ENCODE data around the gene DCC. TPM values are rescaled to one million over a fixed set of nuclear protein-coding genes. Genes with fewer than 3 reads are reported as not detected.

The DCC gene
- polyA plus RNA-seq, 1 experiment: 0.67 TPM

GRCh38 chr18:53385889-53386288 lies 1045.9 kb downstream of the DCC start:
- ChIA-PET CTCF (no interaction called here), POLR2A (no interaction called here)
- H3K27me3 ChIP-seq (ENCODE audit: control insufficient read depth, insufficient read depth, low read length): no peaks in the 10 kb centered on the region
- no peak overlapping the region for H3K4me3 ChIP-seq (ENCODE audit: low read depth, low read length)
- no peak overlapping the region for H3K27ac ChIP-seq (ENCODE audit: low read depth, low read length)
- no peak for DNase-seq (ENCODE audit: low read depth, low spot score)
- H3K9me3 ChIP-seq (ENCODE audit: control insufficient read depth, insufficient read depth, low read length): peaks cover 3% of the 10 kb centered on the region; the same call in 1 of the 2 replicates
- TF ChIP-seq CTCF (IDR thresholded peaks at IDR 0.05; ENCODE audit: low read depth, low read length): no peak

- no peaks in the 10 kb centered on the region for H3K27me3 ChIP-seq (ENCODE audit: control insufficient read depth, insufficient read depth, low read length)
- H3K27ac ChIP-seq (ENCODE audit: low read depth, low read length): no peak overlapping the region
- CTCF ChIA-PET: no interaction called here
- no peak for DNase-seq (ENCODE audit: low read depth, low spot score)
- POLR2A ChIA-PET: no interaction called here
- TF ChIP-seq CTCF (IDR thresholded peaks at IDR 0.05; ENCODE audit: low read depth, low read length): no peak
- H3K9me3 ChIP-seq (ENCODE audit: control insufficient read depth, insufficient read depth, low read length): peaks cover 3% of the 10 kb centered on the region; the same call in 1 of the 2 replicates
- no peak overlapping the region for H3K4me3 ChIP-seq (ENCODE audit: low read depth, low read length)
Observed at GRCh38 chr18:53387581-53387980, 1047.6 kb downstream of the DCC start.

GRCh38 chr18:53402670-53403069 lies 1062.7 kb downstream of the DCC start:
- Histone ChIP-seq H3K9me3 (ENCODE audit: control insufficient read depth, insufficient read depth, low read length) (peaks cover 4% of the 10 kb centered on the region; the same call in 1 of the 2 replicates), H3K27ac (ENCODE audit: low read depth, low read length) (no peak overlapping the region), H3K4me3 (ENCODE audit: low read depth, low read length) (no peak overlapping the region), H3K27me3 (ENCODE audit: control insufficient read depth, insufficient read depth, low read length) (no peaks in the 10 kb centered on the region)
- POLR2A ChIA-PET: no interaction called here
- DNase-seq (ENCODE audit: low read depth, low spot score): no peak
- no peak for TF ChIP-seq CTCF (IDR thresholded peaks at IDR 0.05; ENCODE audit: low read depth, low read length)
- CTCF ChIA-PET: interaction anchor here (0.6 kb wide), 1 partner anchor 725 kb away, joined by 3 read pairs; no protein-coding TSS in a partner anchor

- Histone ChIP-seq H3K9me3 (ENCODE audit: control insufficient read depth, insufficient read depth, low read length) (peaks cover 4% of the 10 kb centered on the region; the same call in 1 of the 2 replicates), H3K4me3 (ENCODE audit: low read depth, low read length) (no peak overlapping the region), H3K27me3 (ENCODE audit: control insufficient read depth, insufficient read depth, low read length) (no peaks in the 10 kb centered on the region), H3K27ac (ENCODE audit: low read depth, low read length) (no peak overlapping the region)
- no peak for TF ChIP-seq CTCF (IDR thresholded peaks at IDR 0.05; ENCODE audit: low read depth, low read length)
- ChIA-PET POLR2A (no interaction called here), CTCF (no interaction called here)
- no peak for DNase-seq (ENCODE audit: low read depth, low spot score)
Observed at GRCh38 chr18:53408271-53408670, 1068.3 kb downstream of the DCC start.

- ChIA-PET POLR2A (no interaction called here), CTCF (no interaction called here)
Observed at GRCh38 chr18:53411511-53411910, 1071.5 kb downstream of the DCC start.

More at GRCh38 chr18:53411511-53411910, 1071.5 kb downstream of the DCC start:
- H3K9me3 ChIP-seq (ENCODE audit: control insufficient read depth, insufficient read depth, low read length): no peaks in the 10 kb centered on the region
- H3K27ac ChIP-seq (ENCODE audit: low read depth, low read length): no peak overlapping the region
- no peak for DNase-seq (ENCODE audit: low read depth, low spot score)
- no peak overlapping the region for H3K4me3 ChIP-seq (ENCODE audit: low read depth, low read length)
- no peaks in the 10 kb centered on the region for H3K27me3 ChIP-seq (ENCODE audit: control insufficient read depth, insufficient read depth, low read length)
- TF ChIP-seq CTCF (IDR thresholded peaks at IDR 0.05; ENCODE audit: low read depth, low read length): no peak

Data from AG04450 (cell line).